ENCODE data around the gene QPCTL.

Gene QPCTL

DNA sequence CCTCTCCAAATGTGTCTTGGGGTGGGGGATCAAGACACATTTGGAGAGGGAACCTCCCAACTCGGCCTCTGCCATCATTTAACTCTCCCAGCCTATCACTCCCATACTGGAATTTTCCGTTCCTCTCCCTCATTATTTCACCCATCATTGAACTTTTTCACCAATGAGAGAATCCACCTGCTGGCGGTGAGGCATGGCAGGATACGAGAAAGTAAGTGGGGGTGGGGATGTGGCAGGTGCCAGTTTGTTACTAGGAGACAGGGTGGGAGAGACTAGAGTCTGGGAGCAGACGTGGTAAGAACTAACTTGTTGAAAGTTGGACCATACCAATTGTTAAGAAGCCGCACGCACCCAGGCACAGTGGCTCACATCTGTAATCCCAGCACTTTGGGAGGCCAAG, 17.5 kb upstream of the QPCTL start:
- in situ Hi-C loops (cut with MboI; ENCODE audit: low sequenced_read_pairs) = loop anchor here (25.0 kb wide), 1 partner anchor 163 kb away; the partner anchor contains the start of gene VASP

DNA sequence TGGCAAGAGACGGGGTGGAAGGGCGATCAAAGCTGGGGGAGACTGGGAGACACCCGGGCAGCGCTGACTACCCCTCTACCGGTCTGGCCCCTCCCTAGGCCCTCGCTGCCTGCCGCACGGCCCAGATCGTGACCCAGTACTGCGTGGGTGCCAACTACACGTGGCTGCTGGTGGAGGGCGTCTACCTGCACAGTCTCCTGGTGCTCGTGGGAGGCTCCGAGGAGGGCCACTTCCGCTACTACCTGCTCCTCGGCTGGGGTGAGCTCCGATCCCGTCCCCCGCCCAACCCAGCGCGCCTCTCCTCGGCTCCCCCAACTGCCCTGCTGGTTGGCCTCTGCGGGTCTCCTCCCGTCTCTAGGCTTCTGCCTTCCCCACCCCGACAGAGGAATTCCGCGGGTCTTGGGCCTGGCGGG, 15.6 kb upstream of the QPCTL start:
- in situ Hi-C loops (cut with MboI; ENCODE audit: low sequenced_read_pairs) = loop anchor here (25.0 kb wide), 1 partner anchor 165 kb away; the partner anchor contains the start of gene VASP

DNA sequence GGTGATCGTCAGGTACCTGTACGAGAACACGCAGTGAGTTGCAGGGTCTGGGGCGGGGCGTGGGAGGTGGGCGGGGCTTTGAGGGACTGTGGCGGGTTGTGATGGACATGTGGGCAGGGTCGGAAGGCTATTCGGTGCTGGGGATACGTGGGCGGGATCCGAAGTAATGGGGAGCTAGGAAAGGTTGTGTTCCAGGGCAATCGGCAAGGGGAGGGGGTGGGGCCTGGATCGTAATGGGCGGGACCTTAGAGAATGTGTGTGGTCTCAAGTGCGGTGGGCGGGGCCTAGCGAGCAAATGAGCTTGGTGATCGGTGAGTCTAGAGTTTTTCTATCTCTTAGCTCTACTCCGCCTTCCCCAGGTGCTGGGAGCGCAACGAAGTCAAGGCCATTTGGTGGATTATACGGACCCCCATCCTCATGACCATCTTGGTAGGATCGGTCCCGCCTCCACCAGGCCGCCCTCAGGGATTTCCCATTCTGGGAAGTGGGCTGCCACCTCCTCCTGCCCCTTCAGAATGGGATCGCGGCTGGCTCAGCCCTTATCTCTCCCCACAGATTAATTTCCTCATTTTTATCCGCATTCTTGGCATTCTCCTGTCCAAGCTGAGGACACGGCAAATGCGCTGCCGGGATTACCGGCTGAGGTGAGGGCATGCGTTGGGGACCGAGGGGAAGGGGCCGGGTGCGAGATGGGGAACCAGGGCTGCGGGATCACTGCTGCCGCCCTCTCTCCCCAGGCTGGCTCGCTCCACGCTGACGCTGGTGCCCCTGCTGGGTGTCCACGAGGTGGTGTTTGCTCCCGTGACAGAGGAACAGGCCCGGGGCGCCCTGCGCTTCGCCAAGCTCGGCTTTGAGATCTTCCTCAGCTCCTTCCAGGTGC, 14.9 kb upstream of the QPCTL start:
- in situ Hi-C loops (cut with MboI; ENCODE audit: low sequenced_read_pairs) = loop anchor here (25.0 kb wide), 1 partner anchor 165 kb away; the partner anchor contains the start of gene VASP

DNA sequence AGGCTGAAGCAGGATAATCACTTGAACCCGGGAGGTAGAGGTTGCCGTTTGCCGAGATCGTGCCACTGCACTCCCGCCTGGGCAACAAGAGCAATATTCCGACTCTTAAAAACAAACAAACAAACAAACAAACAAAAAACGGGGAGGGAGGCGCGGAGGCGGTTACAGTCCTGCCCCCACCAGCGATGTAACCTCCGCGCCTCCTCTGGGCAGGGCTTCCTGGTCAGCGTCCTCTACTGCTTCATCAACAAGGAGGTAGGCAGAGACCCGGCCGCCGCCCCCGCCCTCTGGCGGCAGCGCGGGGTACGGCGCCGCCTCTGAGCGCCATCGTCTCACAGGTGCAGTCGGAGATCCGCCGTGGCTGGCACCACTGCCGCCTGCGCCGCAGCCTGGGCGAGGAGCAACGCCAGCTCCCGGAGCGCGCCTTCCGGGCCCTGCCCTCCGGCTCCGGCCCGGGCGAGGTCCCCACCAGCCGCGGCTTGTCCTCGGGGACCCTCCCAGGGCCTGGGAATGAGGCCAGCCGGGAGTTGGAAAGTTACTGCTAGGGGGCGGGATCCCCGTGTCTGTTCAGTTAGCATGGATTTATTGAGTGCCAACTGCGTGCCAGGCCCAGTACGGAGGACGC, 11.0 kb upstream of the QPCTL start:
- in situ Hi-C loops (cut with MboI; ENCODE audit: low sequenced_read_pairs) = loop anchor here (25.0 kb wide), 1 partner anchor 169 kb away; the partner anchor contains the start of gene VASP

DNA sequence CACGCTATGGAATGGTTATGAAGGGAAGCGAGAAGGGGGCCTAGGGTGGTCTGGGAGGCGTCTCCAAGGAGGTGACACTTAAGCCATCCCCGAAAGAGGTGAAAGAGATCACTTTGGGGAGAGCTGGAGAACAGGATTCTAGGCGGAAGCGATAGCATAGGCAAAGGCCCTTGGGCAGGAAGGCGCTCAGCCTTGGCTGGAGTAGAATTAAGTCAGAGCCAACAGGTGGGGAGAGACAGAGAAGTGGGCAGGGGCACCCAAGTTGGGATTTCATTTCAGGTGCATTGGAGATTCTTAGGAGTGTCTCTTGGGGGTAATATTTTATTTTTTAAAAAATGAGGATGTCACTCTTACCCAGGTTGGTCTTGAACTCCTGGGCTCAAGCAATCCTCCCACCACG, 10.3 kb upstream of the QPCTL start:
- in situ Hi-C loops (cut with MboI; ENCODE audit: low sequenced_read_pairs) = loop anchor here (25.0 kb wide), 1 partner anchor 170 kb away; the partner anchor contains the start of gene VASP

DNA sequence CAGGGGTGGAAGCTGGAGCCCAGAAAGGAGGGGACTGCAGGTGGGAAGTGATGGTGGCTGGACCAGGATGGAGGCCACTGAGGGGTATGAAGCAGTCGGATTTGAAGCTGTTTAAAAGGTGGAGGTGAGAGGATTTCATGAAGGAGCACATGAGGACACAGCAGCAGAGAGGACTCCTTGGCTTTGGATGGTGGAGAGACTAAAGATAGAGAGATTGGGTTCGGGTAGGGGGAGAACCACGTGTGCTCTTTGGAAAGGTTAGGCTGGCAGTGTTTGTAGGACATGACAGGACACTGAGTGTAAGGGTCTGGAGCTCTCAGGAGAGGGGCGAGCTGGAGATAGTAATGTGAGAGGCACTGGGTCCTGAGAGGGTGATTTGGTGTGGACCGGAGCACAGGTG, 9.6 kb upstream of the QPCTL start:
- in situ Hi-C loops (cut with MboI; ENCODE audit: low sequenced_read_pairs) = loop anchor here (25.0 kb wide), 1 partner anchor 171 kb away; the partner anchor contains the start of gene VASP

DNA sequence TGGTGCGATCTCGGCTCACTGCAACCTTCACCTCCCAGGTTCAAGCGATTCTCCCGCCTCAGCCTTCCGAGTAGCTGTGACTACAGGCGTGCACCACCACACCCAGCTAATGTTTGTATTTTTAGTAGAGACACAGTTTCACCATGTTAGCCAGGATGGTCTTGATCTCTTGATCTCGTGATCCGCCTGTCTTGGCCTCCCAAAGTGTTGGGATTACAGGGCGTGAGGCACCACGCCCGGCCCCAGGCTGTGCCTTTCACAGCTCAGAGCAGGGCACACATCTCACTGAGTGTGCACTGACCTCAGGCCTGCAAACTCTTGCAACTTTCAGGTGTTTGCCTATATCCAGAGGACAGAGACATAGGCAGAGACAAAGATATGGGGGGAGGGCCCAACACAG, 7.4 kb upstream of the QPCTL start:
- in situ Hi-C loops (cut with MboI; ENCODE audit: low sequenced_read_pairs) = loop anchor here (25.0 kb wide), 1 partner anchor 173 kb away; the partner anchor contains the start of gene VASP

GRCh38 chr19:45687599-45687998, 4.9 kb upstream of the QPCTL start:
- in situ Hi-C loops (cut with MboI; ENCODE audit: low sequenced_read_pairs) = loop anchor here (25.0 kb wide), 1 partner anchor 175 kb away; the partner anchor contains the start of gene VASP

DNA sequence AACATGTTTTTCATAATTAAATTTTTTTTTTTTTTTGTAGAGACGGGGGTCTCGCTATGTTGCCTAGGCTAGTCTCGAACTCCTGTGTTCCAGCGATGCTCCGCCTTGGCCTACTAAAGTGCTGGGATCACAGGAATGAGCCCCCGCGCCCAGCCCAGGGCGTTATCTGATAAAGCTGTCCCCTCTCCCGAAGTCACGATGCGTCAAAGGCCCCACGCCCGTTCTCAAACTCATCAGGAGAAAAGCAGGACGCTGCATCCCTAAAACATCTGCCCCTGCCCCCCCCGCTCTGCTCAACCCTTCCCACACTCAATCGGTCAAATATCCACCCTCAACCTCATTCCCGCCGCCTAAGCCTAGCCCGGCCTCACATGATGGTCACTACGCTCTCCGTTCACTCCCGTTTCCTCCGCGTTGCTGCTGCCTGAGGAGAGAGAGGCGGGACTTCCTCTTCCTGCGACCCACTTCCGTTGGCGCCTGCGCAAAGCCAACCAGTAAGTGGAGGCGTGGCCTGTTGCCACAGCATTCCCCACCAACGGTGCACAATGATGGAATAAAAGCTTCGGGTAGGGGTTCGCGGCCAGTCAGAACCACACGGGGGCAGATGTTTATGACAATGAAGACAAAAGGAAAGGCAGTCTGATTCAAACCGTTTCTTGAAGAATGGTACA, 815 bp upstream of the QPCTL start, which contains the start of gene SNRPD2:
TSS of gene SNRPD2 (minus strand) at position 438 of the 671 bp plus-strand sequence. CDS start at position 373, 65 bp downstream.
- in situ Hi-C loops (cut with MboI; ENCODE audit: low sequenced_read_pairs) = loop anchor here (25.0 kb wide), 1 partner anchor 179 kb away; the partner anchor contains the start of gene VASP

GRCh38 chr19:45693106-45693788, 781 bp downstream of the QPCTL start:
- in situ Hi-C loops (cut with MboI; ENCODE audit: low sequenced_read_pairs) = loop anchor here (25.0 kb wide), 1 partner anchor 181 kb away; the partner anchor contains the start of gene VASP

GRCh38 chr19:45701676-45702075, 9.2 kb downstream of the QPCTL start:
- in situ Hi-C loops (cut with MboI; ENCODE audit: low sequenced_read_pairs) = no loop called here

DNA sequence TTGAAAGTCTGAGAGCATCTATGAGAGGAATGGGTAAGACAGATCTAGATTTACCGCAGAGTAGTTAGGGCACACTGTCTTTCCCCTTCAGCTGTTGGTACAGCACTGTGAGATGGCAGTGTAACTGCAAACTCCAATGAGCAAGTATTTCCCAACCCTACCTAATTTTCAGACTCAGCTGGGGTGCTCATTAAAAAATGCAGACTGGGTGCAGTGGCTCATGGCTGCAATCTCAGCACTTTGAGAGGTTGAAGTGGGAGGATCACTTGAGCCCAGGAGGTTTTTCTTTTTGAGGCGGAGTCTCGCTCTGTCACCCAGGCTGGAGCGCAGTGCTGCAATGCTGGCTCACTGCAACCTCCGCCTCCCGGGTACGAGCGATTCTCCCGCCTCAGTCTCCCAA, 12.6 kb downstream of the QPCTL start:
- in situ Hi-C loops (cut with MboI; ENCODE audit: low sequenced_read_pairs) = no loop called here

GRCh38 chr19:45705710-45706415, 13.4 kb downstream of the QPCTL start:
- in situ Hi-C loops (cut with MboI; ENCODE audit: low sequenced_read_pairs) = no loop called here

- in situ Hi-C loops (cut with MboI; ENCODE audit: low sequenced_read_pairs) = no loop called here
These were observed 18.1 kb downstream of the QPCTL start for GRCh38 chr19:45710356-45711130.

DNA sequence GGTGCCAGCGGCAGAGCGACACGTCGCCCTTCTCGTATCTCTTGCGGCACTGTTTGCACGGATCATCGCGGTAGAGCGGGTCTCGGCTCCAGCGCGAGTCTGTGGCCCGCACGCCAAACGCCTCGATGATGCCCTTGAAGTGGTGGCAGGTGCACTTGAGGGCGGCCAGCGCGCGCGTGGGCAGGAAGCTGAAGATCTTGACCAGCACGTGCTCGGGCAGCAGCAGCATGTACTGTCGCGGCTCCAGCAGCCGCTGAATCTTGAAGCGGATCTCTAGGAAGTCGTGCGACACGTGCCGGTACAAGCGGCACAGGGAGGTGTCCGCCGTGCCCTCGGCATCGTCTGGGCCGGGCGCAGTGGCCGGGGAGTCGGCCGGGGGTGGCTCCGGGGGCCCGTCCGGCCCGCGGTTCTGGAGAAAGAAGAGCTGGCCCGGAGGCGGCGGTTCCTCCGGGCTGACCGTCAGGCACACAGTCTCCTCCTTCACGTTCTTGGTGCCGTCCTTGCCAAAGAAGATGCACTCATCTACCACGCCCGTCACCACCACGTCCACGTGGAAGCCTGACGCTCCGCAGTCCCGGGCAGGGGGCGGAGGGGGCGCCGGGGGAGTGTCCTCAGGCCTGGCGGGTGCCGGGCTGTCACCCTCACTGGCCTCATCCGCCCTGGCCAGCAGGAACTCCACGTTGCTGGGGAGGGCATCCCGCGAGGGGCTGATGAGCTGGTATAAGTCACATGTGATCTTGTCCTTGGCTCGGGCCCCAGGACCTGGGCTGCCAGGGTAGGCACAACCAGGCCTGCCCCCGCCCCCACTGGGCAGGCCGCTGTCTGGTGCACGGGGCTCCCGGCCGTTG, 19.6 kb downstream of the QPCTL start:
- in situ Hi-C loops (cut with MboI; ENCODE audit: low sequenced_read_pairs) = no loop called here

DNA sequence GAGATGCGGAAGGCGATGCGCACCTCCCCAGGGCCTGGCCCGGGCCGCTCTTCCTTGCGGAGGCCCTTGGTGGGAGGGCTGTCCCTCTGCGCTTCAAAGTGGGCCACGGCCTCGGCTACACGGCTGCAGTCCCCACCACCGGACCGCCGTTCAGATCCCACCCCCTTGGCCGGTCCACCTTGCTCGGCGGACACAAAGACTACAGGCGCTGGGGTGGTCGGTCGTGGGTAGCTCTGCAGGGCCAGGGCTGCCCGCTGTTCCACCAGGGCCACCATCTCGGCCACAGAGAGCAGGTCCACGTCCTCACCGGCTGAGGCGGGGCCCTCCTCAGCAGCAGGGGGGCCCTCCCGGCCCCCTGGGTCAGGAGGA, 20.2 kb downstream of the QPCTL start:
- in situ Hi-C loops (cut with MboI; ENCODE audit: low sequenced_read_pairs) = no loop called here

DNA sequence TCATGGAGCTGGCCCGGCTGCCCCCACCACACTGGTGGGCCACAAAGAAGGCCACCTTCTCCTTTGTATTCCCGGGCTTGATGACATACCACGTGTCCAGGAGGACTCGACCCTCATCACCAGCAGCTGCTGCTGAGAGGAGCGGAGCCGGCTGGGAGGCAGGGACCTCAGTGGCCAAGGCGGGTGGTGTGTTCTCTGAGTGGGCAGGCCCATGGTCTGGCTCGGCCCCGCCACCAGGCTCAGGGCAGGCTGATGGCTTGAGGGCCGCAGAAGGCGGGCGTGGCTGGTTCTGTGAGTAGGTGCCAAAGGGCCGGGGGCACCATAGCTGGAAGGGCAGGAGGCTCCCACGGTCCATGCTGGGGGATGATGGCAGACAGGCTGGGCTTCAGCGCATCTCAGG, 20.7 kb downstream of the QPCTL start:
- in situ Hi-C loops (cut with MboI; ENCODE audit: low sequenced_read_pairs) = no loop called here

DNA sequence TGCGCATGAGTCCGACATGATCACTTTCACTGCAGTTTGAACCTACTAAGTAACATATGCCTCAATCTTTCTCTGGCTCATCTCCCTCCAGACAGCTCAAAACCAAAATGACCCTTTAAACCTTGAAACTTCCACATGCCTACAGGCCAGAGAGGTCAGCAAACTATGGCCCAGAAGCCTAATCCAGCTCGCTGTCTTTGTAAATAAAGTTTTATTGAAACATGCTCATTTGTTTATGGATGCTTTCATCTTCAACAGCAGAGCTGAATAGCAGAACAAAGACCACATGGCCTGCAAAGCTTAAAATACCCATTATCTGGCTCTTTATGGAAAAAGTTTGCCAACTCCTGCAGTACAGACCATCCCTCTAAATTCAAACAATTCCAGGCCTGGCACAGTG, 22.7 kb downstream of the QPCTL start:
- in situ Hi-C loops (cut with MboI; ENCODE audit: low sequenced_read_pairs) = no loop called here

Data from hTERT RPE-1 (cell line).